GM21528 (cell line): ENCODE results near the gene SLC43A2.
"Not testable (repeated sequence)": the region's sequence is repeated elsewhere in the genome, so short reads cannot be mapped to it uniquely, and the experiment has no call there.

Source experiments
- ATAC-seq: cut with Tn5 transposase; IDR thresholded peaks from one replicate; pipeline ENCODE4 v1.9.1; 2021; ENCODE audit warnings: mild to moderate bottlenecking, moderate library complexity; ENCODE audit not compliant: unreplicated experiment, low FRiP score

Gene SLC43A2

GRCh38 chr17:1568950-1569810 is 59.5 kb downstream of the SLC43A2 start:
- ATAC-seq, result no peak

GRCh38 chr17:1566505-1567199 is 62.0 kb downstream of the SLC43A2 start:
- ATAC-seq, result no peak

GRCh38 chr17:1565877-1566276 is 62.8 kb downstream of the SLC43A2 start:
- no peak for ATAC-seq

GRCh38 chr17:1563786-1564613 is 64.6 kb downstream of the SLC43A2 start:
- ATAC-seq, result no peak

GRCh38 chr17:1563471-1563785 is 65.2 kb downstream of the SLC43A2 start:
- not testable (repeated sequence) for ATAC-seq

GRCh38 chr17:1562176-1562643 is 66.4 kb downstream of the SLC43A2 start:
- ATAC-seq, result no peak

GRCh38 chr17:1561420-1562175 is 67.0 kb downstream of the SLC43A2 start:
- ATAC-seq, result no peak

- ATAC-seq, result no peak
These were observed 67.7 kb downstream of the SLC43A2 start for GRCh38 chr17:1560858-1561355.

GRCh38 chr17:1560101-1560857 is 68.4 kb downstream of the SLC43A2 start:
- ATAC-seq, result no peak

- no peak for ATAC-seq
These were observed 69.3 kb downstream of the SLC43A2 start for GRCh38 chr17:1559047-1560043.

GRCh38 chr17:1558401-1558800 is 70.2 kb downstream of the SLC43A2 start:
- ATAC-seq, result no peak

GRCh38 chr17:1557355-1558095 is 71.1 kb downstream of the SLC43A2 start:
- no peak for ATAC-seq

GRCh38 chr17:1555651-1556471 is 72.8 kb downstream of the SLC43A2 start:
- ATAC-seq, result no peak

- ATAC-seq, result no peak
These were observed 73.7 kb downstream of the SLC43A2 start for GRCh38 chr17:1554751-1555540.

- no peak for ATAC-seq
These were observed 75.0 kb downstream of the SLC43A2 start for GRCh38 chr17:1553354-1554266.
